B cell (primary cell): ENCODE results near the gene SH3RF3. TPM values are rescaled to one million over a fixed set of nuclear protein-coding genes. Genes with fewer than 3 reads are reported as not detected.

ENCODE experiments used
- ATAC-seq: fragments of 200-7000 bp; cut with Tn5 transposase; one replicate; pipeline ENCODE4 v1.10.0; 2021; ENCODE audit warnings: low read depth, mild to moderate bottlenecking, moderate number of reproducible peaks, moderate library complexity
- CTCF ChIA-PET: fragments of 350-600 bp; sonication (Branson Sonifier 250); formaldehyde crosslinking; loops from one replicate; lab custom pipeline; 2021; ENCODE audit warnings: antibody characterized with exemption, inconsistent platforms; lab: Charles Lee
- POLR2A ChIA-PET: fragments of 350-600 bp; sonication (Branson Sonifier 250); formaldehyde crosslinking; loops from one replicate; lab custom pipeline; 2021; ENCODE audit warnings: antibody characterized with exemption; lab: Charles Lee
- DNase-seq: peaks from one replicate; pipeline ENCODE4 v3.0.0; 2013
- H2AFZ ChIP-seq: 2 replicates; pipeline ENCODE4 v1.6.1; 2012; ENCODE audit warnings: mild to moderate bottlenecking, low read depth, low read length; ENCODE audit not compliant: insufficient read depth, poor library complexity, severe bottlenecking
- H3K27ac ChIP-seq, 2 donors: 1 replicate in 1 of 2; 2 replicates in 1 of 2; pipeline ENCODE4 v1.5.1; 2012 to 2013; ENCODE audit warnings: low read length in 2 of 2, mild to moderate bottlenecking in 2 of 2, moderate library complexity in 1 of 2
- H3K27me3 ChIP-seq, 4 experiments: fragments of 200-600 bp in 1 of 4; sonication (generic) in 1 of 4; replicated peaks in 1 of 4; 1 replicate in 2 of 4; 2 replicates in 2 of 4; pipeline versions ENCODE4 v1.6.1 to v1.7.0; 2013 to 2016; ENCODE audit warnings: low read length in 3 of 4, mild to moderate bottlenecking in 2 of 4, mixed read lengths in 1 of 4, moderate library complexity in 1 of 4; ENCODE audit not compliant: insufficient read depth in 4 of 4, control insufficient read depth in 3 of 4; ENCODE audit errors: control extremely low read depth in 1 of 4
- H3K36me3 ChIP-seq, 2 experiments: replicated peaks in 1 of 2; 1 replicate in 1 of 2; 2 replicates in 1 of 2; pipeline versions ENCODE4 v1.6.1 to v1.7.1; 2013; ENCODE audit warnings: low read length in 1 of 2; ENCODE audit not compliant: insufficient read depth in 2 of 2, control insufficient read depth in 1 of 2; ENCODE audit errors: control extremely low read depth in 1 of 2, extremely low read depth in 1 of 2
- H3K4me1 ChIP-seq, 2 donors: fragments of 200-600 bp in 1 of 2; sonication (generic) in 1 of 2; 1 replicate in 1 of 2; 2 replicates in 1 of 2; pipeline versions ENCODE4 v1.5.1 to v1.6.1; 2013 to 2017; ENCODE audit warnings: low read length in 2 of 2; ENCODE audit not compliant: control insufficient read depth in 2 of 2, insufficient read depth in 2 of 2
- H3K4me2 ChIP-seq: replicated peaks from 2 replicates; pipeline ENCODE3; 2012; ENCODE audit warnings: mild to moderate bottlenecking, low read depth, low read length; ENCODE audit not compliant: poor library complexity, severe bottlenecking
- H3K4me3 ChIP-seq, 5 experiments: fragments of 200-600 bp in 1 of 5; sonication (generic) in 1 of 5; 1 replicate in 3 of 5; 2 replicates in 2 of 5; pipeline versions ENCODE4 v1.5.1 to v1.7.0; 2011 to 2016; ENCODE audit warnings: low read length in 4 of 5, mild to moderate bottlenecking in 4 of 5, low read depth in 2 of 5, control low read depth in 1 of 5, moderate library complexity in 1 of 5; ENCODE audit not compliant: insufficient read depth in 1 of 5; ENCODE audit errors: control extremely low read depth in 1 of 5, extremely low read depth in 1 of 5
- H3K79me2 ChIP-seq: fragments of 200-600 bp; sonication (generic); one replicate; pipeline ENCODE4 v1.6.0; 2016; ENCODE audit warnings: low read length; ENCODE audit not compliant: control insufficient read depth, insufficient read depth
- H3K9ac ChIP-seq: fragments of 200-600 bp; sonication (generic); 2 replicates; pipeline ENCODE4 v1.6.1; 2017; ENCODE audit warnings: mild to moderate bottlenecking, low read length, moderate library complexity
- H3K9me3 ChIP-seq, 3 donors: one replicate each; pipeline versions ENCODE4 v1.6.1 to v1.7.1; 2013; ENCODE audit warnings: low read length in 2 of 3; ENCODE audit not compliant: control insufficient read depth in 2 of 3, insufficient read depth in 1 of 3; ENCODE audit errors: control extremely low read depth in 1 of 3
- H4K20me1 ChIP-seq: 2 replicates; pipeline ENCODE4 v1.6.0; 2012; ENCODE audit warnings: mild to moderate bottlenecking, low read length; ENCODE audit not compliant: insufficient read depth, control insufficient read depth, poor library complexity, severe bottlenecking
- H3K27ac Mint-ChIP-seq: one replicate; pipeline ENCODE4 v1.8.0; 2021; ENCODE audit warnings: mixed read lengths
- H3K27me3 Mint-ChIP-seq: one replicate; pipeline ENCODE4 v1.8.0; 2021; ENCODE audit warnings: mixed read lengths
- H3K4me1 Mint-ChIP-seq: one replicate; pipeline ENCODE4 v1.8.0; 2021; ENCODE audit warnings: mixed read lengths
- H3K4me3 Mint-ChIP-seq: one replicate; pipeline ENCODE4 v1.8.0; 2021; ENCODE audit warnings: mixed read lengths
- H3K9me3 Mint-ChIP-seq: one replicate; pipeline ENCODE4 v1.8.0; 2022; ENCODE audit warnings: mixed read lengths; ENCODE audit not compliant: insufficient read depth
- CTCF ChIP-seq: fragments of 200-600 bp; IDR thresholded peaks from one replicate; pipeline ENCODE4 v1.8.0; 2022; ENCODE audit warnings: antibody characterized with exemption, mild to moderate bottlenecking
- EZH2 ChIP-seq: IDR thresholded peaks from 2 replicates; pipeline ENCODE4 v1.6.1; 2012; ENCODE audit warnings: borderline replicate concordance, low read depth, mild to moderate bottlenecking, moderate library complexity, low read length; ENCODE audit not compliant: insufficient read depth, poor library complexity, severe bottlenecking
- WGBS: methylation state at CpG from one replicate; pipeline ENCODE4 v1.1.5; 2013; ENCODE audit warnings: missing lambda C conversion rate; ENCODE audit not compliant: insufficient coverage; 5-methylcytosine and 5-hydroxymethylcytosine counted together
- intact Hi-C: fragments of 100-400 bp; cut with micrococcal nuclease; formaldehyde crosslinking; loops from one replicate; pipeline ENCODE4 v1.10.0; 2022
- polyA plus RNA-seq: library from polyadenylated mRNA; depleted of rRNA; stranded (reverse); fragments of >200 nt; gene quantifications from 2 replicates; pipeline ENCODE4 v1.2.3, GENCODE V29; 2012
- total RNA-seq, 2 donors: library from RNA; stranded (reverse); fragments of 120-200 nt in 1 of 2; gene quantifications; 1 replicate in 1 of 2; 2 replicates in 1 of 2; pipeline versions ENCODE4 v1.2.3 to v1.2.4, GENCODE V29; 2013 to 2022

SH3RF3 gene
- total and polyA plus RNA-seq, 2 donors (not counting 1 experiment from before 2014, with no cell fraction given): 0.07 to 1.2 TPM

- no peaks in the 10 kb centered on the region for H3K36me3 ChIP-seq
- no peak overlapping the region for H3K27ac Mint-ChIP-seq
- no peaks in the 10 kb centered on the region for H3K9me3 Mint-ChIP-seq
- H4K20me1 ChIP-seq: no peaks in the 10 kb centered on the region
- H3K27me3 ChIP-seq: no peaks in the 10 kb centered on the region
- no peak overlapping the region for H3K4me3 Mint-ChIP-seq
- WGBS: 47% methylated on average over 7 of the region's 10 CpGs
- no peak overlapping the region for H3K4me2 ChIP-seq
- H3K4me1 Mint-ChIP-seq: no peaks in the 10 kb centered on the region
- H3K9me3 ChIP-seq: no peaks in the 10 kb centered on the region
- no peaks in the 10 kb centered on the region for H3K79me2 ChIP-seq
- peak; percentile 34 for DNase-seq
- peak; percentile 57 for ATAC-seq
- peaks cover 6% of the 10 kb centered on the region for H3K27me3 Mint-ChIP-seq
- no peak overlapping the region for H3K4me3 ChIP-seq
- ChIA-PET POLR2A (no interaction called here), CTCF (interaction anchor here (0.7 to 1.1 kb wide), 2 partner anchors 14 to 1168 kb away, joined by 3 read pairs; no protein-coding TSS in a partner anchor)
- H2AFZ ChIP-seq: no peak overlapping the region
- no peaks in the 10 kb centered on the region for H3K4me1 ChIP-seq
- H3K27ac ChIP-seq: no peak overlapping the region
- no peak overlapping the region for H3K9ac ChIP-seq
- TF ChIP-seq EZH2 (no peak), CTCF (peak; percentile 85)
- intact Hi-C loops: no loop called here
These were observed 417.1 kb downstream of the SH3RF3 start for GRCh38 chr2:109545828-109546713.

- intact Hi-C loops: no loop called here
- H3K4me1 Mint-ChIP-seq: no peaks in the 10 kb centered on the region
- no peaks in the 10 kb centered on the region for H3K9me3 Mint-ChIP-seq
- H3K4me3 Mint-ChIP-seq: no peak overlapping the region
- ATAC-seq: no peak
- Histone ChIP-seq H3K4me2 (no peak overlapping the region), H3K4me3 (no peak overlapping the region), H3K79me2 (no peaks in the 10 kb centered on the region), H3K27ac (no peak overlapping the region), H2AFZ (no peak overlapping the region), H4K20me1 (no peaks in the 10 kb centered on the region), H3K9ac (no peak overlapping the region), H3K9me3 (no peaks in the 10 kb centered on the region), H3K4me1 (no peaks in the 10 kb centered on the region), H3K27me3 (no peaks in the 10 kb centered on the region), H3K36me3 (no peaks in the 10 kb centered on the region)
- peaks cover 6% of the 10 kb centered on the region for H3K27me3 Mint-ChIP-seq
- ChIA-PET POLR2A (no interaction called here), CTCF (interaction anchor here (0.6 to 1.1 kb wide), 2 partner anchors 9 to 1630 kb away, joined by 3 read pairs; no protein-coding TSS in a partner anchor)
- TF ChIP-seq CTCF (no peak), EZH2 (no peak)
- no peak overlapping the region for H3K27ac Mint-ChIP-seq
- no peak for DNase-seq
- no CpG with 5 or more reads among the region's 2 CpGs for WGBS
These were observed 418.3 kb downstream of the SH3RF3 start for GRCh38 chr2:109547280-109547679.
